SHP77 treated with DMSO at 0.1 percent for 48 hours (cell line): ENCODE measurements around the gene ADD3.

Experiments used
- DNase-seq: peaks from one replicate; lab custom pipeline; 2025; lab: John Stamatoyannopoulos, UW

The ADD3 gene

GRCh38 chr10:110153396-110153795, 145.6 kb downstream of the ADD3 start:
- no peak for DNase-seq

- DNase-seq, result no peak
Measured at GRCh38 chr10:110156046-110156445, 148.3 kb downstream of the ADD3 start.

DNA sequence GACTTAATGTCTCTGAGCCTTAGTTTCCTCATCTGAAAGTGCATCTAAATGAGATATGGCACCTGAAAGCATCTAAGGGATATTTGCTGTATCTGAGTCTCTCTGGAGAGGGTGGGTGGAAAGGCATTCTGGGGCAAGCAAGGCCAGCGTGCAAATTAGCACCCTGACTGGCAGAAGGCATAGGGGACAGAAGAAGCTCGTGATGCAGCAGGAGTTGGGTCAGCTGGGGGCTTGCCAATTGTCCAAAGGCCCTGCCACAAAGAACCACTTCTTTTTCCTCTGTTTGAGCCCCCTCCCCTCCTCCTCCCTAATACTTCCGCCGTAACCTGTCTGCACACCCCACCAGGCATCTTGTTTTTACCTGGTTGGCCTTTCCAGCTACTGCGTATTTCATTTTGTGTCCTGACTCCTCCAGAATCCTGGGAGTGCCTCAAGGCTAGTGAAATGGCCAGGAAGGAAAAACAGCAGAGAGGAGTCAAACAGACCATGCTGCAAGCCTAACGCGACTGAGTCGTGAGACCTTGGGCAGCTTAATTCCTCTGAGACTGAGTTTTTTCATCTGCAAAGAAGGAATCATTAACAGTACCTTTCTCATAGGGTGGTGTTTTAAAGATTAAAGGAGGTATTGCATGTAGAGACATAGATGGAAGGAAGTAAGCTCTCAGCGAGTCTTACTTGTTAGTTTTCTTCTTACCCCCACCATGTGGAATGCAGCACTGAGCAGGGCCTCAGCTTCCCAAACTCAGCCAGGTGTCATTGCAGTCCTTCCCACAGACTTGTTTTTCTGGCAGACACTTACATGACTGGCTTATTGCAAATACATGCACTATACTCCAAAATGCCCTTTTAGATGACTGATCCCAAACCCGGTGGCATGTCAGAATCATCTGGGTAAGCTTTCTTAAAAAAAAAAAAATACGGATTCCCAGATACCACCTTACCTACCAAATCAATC, 150.5 kb downstream of the ADD3 start:
- no peak for DNase-seq

- DNase-seq, result no peak
Measured at GRCh38 chr10:110160081-110160480, 152.3 kb downstream of the ADD3 start.

DNA sequence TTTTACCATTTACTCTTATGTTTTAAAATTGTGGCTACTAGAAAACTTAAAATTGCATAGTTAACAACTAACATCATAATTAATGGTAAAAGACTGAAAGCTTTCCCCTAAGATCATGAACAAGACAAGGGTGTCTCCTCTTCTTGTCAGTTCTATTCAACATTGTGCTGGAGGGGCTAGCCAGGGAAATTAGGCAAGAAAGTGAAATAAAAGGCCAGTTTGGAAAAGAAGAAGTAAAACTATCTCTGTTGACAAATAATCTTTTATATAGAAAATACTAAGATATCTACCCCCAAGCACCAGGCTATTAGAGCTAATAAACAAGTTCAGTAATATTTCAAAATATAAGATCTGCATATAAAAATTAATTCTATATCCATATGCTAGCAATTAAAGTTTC, 152.7 kb downstream of the ADD3 start:
- no peak for DNase-seq

DNA sequence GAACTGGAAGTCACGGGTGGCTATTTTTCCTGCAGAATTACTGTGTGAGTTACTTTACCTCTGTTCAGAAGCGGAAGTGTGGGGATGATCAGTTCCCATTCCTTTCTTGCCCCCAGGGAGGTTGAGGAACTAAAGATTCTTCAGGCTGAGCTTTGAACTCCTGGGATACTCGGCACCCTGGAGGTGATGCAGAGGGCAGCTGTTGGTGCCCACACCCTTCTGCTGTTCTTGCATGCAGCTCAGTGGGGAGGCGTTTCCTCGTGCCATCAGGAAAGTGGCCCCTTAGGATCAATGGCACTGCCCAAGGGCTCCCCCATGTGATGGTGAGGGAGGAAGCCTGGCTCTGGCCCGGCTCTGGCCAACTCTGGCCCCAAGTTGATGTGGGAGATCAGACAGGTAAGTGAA, 155.0 kb downstream of the ADD3 start:
- no peak for DNase-seq

DNA sequence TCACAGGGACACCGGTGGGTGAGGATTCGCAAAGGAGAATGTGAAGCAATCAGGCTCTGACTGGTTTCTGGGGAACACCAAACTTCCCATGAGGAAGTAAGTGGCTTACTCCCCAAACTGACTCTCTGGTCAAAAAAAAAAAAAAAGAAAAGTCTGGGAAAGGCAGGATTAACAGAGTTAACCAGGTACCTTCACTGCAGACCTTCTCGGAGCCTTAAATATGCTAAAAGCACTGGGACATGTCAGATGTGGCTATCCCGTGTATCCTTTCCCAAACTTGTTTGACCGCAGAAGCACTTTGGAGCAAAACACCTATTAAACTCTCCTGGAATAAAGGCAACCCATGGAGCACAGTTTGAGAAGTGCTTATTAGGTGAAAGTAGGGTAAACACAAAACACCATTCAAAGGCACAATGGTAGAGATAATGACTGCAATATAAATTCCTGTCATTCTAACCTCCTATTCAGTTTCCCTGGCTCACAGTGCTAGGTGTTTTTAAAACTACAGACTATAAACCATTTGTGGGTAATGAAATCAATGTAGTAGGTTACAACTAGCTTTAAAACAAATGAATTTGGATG, 155.5 kb downstream of the ADD3 start:
- no peak for DNase-seq

GRCh38 chr10:110163841-110164240, 156.1 kb downstream of the ADD3 start:
- no peak for DNase-seq

GRCh38 chr10:110165239-110165638, 157.5 kb downstream of the ADD3 start:
- no peak for DNase-seq

- DNase-seq, result no peak
Measured at GRCh38 chr10:110167149-110167548, 159.4 kb downstream of the ADD3 start.

- DNase-seq, result no peak
Measured at GRCh38 chr10:110168601-110169481, 161.1 kb downstream of the ADD3 start.

GRCh38 chr10:110169586-110169985, 161.8 kb downstream of the ADD3 start:
- DNase-seq, result no peak

- DNase-seq, result no peak
Measured at GRCh38 chr10:110170142-110170971, 162.6 kb downstream of the ADD3 start.

- no peak for DNase-seq
Measured at GRCh38 chr10:110171032-110171431, 163.2 kb downstream of the ADD3 start.

DNA sequence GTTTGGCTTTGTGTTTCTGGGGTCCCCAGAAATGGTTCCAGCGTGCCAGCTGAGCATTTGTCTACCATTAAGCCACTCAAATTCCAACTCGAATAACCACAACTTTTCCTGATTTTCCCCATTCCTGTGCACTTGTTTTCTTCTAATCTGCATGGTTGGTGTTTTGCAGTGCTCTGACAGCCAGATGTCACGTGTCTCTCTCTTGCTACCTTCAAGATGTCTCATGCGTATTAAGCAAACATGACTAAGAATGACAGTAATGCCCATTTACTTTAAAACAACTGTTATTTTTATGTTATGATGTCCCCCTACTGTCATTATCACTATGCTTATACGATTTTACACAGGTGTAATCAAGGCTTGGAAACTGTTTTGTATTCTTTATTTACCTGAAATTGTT, 164.4 kb downstream of the ADD3 start:
- DNase-seq, result no peak

DNA sequence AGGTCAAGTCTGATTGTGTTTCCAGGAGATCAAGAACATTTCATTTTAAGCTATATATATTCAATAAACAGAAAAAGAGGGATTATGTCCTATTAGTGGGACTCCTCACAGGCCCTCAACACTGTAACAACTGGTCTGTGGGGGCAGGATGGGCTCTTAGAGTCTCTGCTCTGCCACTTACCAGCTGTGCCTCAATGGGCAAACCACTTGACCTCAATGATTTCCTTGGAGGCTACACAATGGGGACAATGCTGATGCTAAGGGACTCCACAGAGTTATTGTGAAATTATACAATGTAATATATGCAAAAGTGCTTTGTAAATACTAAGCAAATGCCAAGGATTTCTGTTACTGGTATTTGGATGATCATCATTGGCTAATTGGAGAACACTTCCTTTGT, 166.4 kb downstream of the ADD3 start:
- DNase-seq, result no peak

DNA sequence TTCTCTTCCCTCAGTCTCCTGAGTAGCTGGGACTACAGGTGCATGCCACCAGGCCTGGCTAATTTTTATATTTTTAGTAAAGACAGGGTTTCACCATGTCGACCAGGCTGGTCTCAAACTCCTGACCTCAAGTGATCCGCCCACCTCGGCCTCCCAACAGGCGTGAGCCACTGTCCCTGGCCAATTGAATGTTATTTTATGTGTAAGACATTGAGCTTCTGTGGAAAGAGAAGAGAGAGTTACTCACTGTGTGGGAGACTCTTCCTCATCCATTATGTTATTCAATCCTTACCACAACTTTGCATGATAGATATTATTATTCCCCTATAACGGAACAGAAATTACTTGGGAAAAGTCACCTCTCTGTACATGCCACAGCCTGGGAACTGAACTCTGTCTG, 167.0 kb downstream of the ADD3 start:
- DNase-seq, result no peak

GRCh38 chr10:110175406-110175805, 167.6 kb downstream of the ADD3 start:
- no peak for DNase-seq

- no peak for DNase-seq
Measured at GRCh38 chr10:110176141-110177030, 168.6 kb downstream of the ADD3 start.

DNA sequence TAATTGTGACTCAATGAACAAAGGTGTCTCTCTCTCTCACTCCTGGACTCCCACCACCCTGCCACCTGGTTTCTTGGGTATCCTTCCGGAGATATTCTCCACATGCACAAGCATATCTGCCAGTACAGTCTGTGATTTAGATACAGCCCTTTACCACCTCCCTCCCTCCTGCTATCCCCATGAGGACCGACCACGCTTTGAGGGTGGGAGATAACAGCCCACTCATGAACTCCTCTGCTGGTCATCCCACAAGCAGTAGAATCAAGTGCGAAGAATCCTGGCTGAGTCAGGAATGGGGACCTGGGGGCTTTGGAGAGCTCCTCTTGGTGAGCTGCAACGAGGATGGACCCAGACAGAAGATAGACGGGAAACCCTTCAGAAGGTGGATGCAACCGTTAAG, 171.4 kb downstream of the ADD3 start:
- no peak for DNase-seq

GRCh38 chr10:110181451-110181850, 173.7 kb downstream of the ADD3 start:
- no peak for DNase-seq
